Suprapubic skin (tissue), 4 donors: Measurements from ENCODE around the gene C3. TPM values are rescaled to one million over a fixed set of nuclear protein-coding genes. Genes with fewer than 3 reads are reported as not detected.

Source experiments
- DNase-seq, 2 donors: peaks; one replicate each; pipeline ENCODE4 v3.0.0-alpha.2; 2019; ENCODE audit warnings: low spot score in 2 of 2
- H3K27ac ChIP-seq: fragments of 200-600 bp; sonication (generic); one replicate; pipeline ENCODE4 v1.5.1; 2019
- H3K27me3 ChIP-seq: fragments of 200-600 bp; sonication (generic); one replicate; pipeline ENCODE4 v1.5.1; 2019
- H3K36me3 ChIP-seq: fragments of 200-600 bp; sonication (generic); one replicate; pipeline ENCODE4 v1.5.1; 2019
- H3K4me1 ChIP-seq: fragments of 200-600 bp; sonication (generic); one replicate; pipeline ENCODE4 v1.5.1; 2019
- H3K4me3 ChIP-seq: fragments of 200-600 bp; sonication (generic); one replicate; pipeline ENCODE4 v1.5.1; 2019; ENCODE audit warnings: mild to moderate bottlenecking
- H3K9me3 ChIP-seq: fragments of 200-600 bp; sonication (generic); one replicate; pipeline ENCODE4 v1.5.1; 2019
- CTCF ChIP-seq, 2 donors: fragments of 200-600 bp in 1 of 2; fragments of 450-650 bp in 1 of 2; sonication (generic) in 1 of 2; IDR thresholded peaks; one replicate each; pipeline ENCODE4 v1.5.1; 2016 to 2019; ENCODE audit warnings: antibody characterized with exemption in 2 of 2, mild to moderate bottlenecking in 1 of 2, moderate library complexity in 1 of 2
- EP300 ChIP-seq: sonication (generic); formaldehyde crosslinking; IDR thresholded peaks from one replicate; pipeline ENCODE4 v1.6.1; 2017; ENCODE audit warnings: antibody characterized with exemption
- POLR2A ChIP-seq, 2 donors: fragments of 450-650 bp; IDR thresholded peaks; one replicate each; pipeline ENCODE4 v1.6.1; 2017; ENCODE audit warnings: antibody characterized with exemption in 2 of 2, mild to moderate bottlenecking in 2 of 2, moderate library complexity in 2 of 2
- POLR2AphosphoS5 ChIP-seq, 3 donors: sonication (generic); formaldehyde crosslinking; IDR thresholded peaks; one replicate each; pipeline ENCODE4 v1.6.1; 2017; ENCODE audit warnings: antibody characterized with exemption in 3 of 3
- WGBS: methylation state at CpG from one replicate; pipeline ENCODE4 v1.1.5; 2018; 5-methylcytosine and 5-hydroxymethylcytosine counted together
- total RNA-seq, 4 donors: library from RNA; depleted of rRNA; stranded (reverse); fragments of >200 nt; gene quantifications; one replicate each; pipeline ENCODE4 v1.1.0, GENCODE V29; 2016

Gene C3
- total RNA-seq, 4 donors from 2014 or later, result 55.3 to 109 (median 86.8) TPM

GRCh38 chr19:6717441-6717971 lies 2.9 kb downstream of the C3 start:
- Histone ChIP-seq H3K9me3 (no peaks in the 10 kb centered on the region), H3K27me3 (no peaks in the 10 kb centered on the region), H3K4me1 (peaks cover 11% of the 10 kb centered on the region), H3K36me3 (no peaks in the 10 kb centered on the region), H3K4me3 (no peak overlapping the region), H3K27ac (no peak overlapping the region)
- DNase-seq, result no peak
- WGBS, result 80% methylated on average over 4 of the region's 4 CpGs
- TF ChIP-seq CTCF (IDR thresholded peaks at IDR 0.05) (no peak), EP300 (no peak), POLR2AphosphoS5 (IDR thresholded peaks at IDR 0.05) (no peak), POLR2A (IDR thresholded peaks at IDR 0.05) (no peak)

- Histone ChIP-seq H3K27me3 (no peaks in the 10 kb centered on the region), H3K4me3 (no peak overlapping the region), H3K9me3 (no peaks in the 10 kb centered on the region), H3K36me3 (no peaks in the 10 kb centered on the region), H3K27ac (no peak overlapping the region), H3K4me1 (peaks cover 8% of the 10 kb centered on the region)
- WGBS, result 59% methylated on average over 10 of the region's 10 CpGs
- TF ChIP-seq POLR2A (IDR thresholded peaks at IDR 0.05) (no peak), CTCF (IDR thresholded peaks at IDR 0.05) (no peak), POLR2AphosphoS5 (IDR thresholded peaks at IDR 0.05) (no peak), EP300 (no peak)
- no peak for DNase-seq
Measured at GRCh38 chr19:6717036-6717435, 3.4 kb downstream of the C3 start.

- TF ChIP-seq POLR2AphosphoS5 (IDR thresholded peaks at IDR 0.05), result no peak
- no peak for TF ChIP-seq CTCF (IDR thresholded peaks at IDR 0.05)
- TF ChIP-seq EP300, result no peak
- no peak for TF ChIP-seq POLR2A (IDR thresholded peaks at IDR 0.05)
- WGBS, result 69% methylated on average over 6 of the region's 6 CpGs
- no peaks in the 10 kb centered on the region for H3K36me3 ChIP-seq
- H3K9me3 ChIP-seq, result no peaks in the 10 kb centered on the region
- H3K4me3 ChIP-seq, result no peak overlapping the region
- no peaks in the 10 kb centered on the region for H3K27me3 ChIP-seq
- H3K4me1 ChIP-seq, result peaks cover 8% of the 10 kb centered on the region
- no peak overlapping the region for H3K27ac ChIP-seq
- no peak for DNase-seq
Measured at GRCh38 chr19:6716610-6716970, 3.9 kb downstream of the C3 start.

- H3K4me1 ChIP-seq, result peaks cover 4% of the 10 kb centered on the region
- TF ChIP-seq CTCF (IDR thresholded peaks at IDR 0.05) (no peak), EP300 (no peak), POLR2AphosphoS5 (IDR thresholded peaks at IDR 0.05) (no peak), POLR2A (IDR thresholded peaks at IDR 0.05) (no peak)
- peaks cover 12% of the 10 kb centered on the region for H3K27me3 ChIP-seq
- H3K9me3 ChIP-seq, result no peaks in the 10 kb centered on the region
- no peak overlapping the region for H3K4me3 ChIP-seq
- DNase-seq, result no peak
- 95% methylated on average over 11 of the region's 11 CpGs for WGBS
- H3K27ac ChIP-seq, result no peak overlapping the region
- H3K36me3 ChIP-seq, result no peaks in the 10 kb centered on the region
Measured at GRCh38 chr19:6714749-6715555, 5.5 kb downstream of the C3 start.

GRCh38 chr19:6713773-6714692 lies 6.4 kb downstream of the C3 start:
- H3K36me3 ChIP-seq, result no peaks in the 10 kb centered on the region
- DNase-seq, result no peak
- no peak overlapping the region for H3K27ac ChIP-seq
- no peaks in the 10 kb centered on the region for H3K9me3 ChIP-seq
- no peak overlapping the region for H3K4me3 ChIP-seq
- peaks cover 19% of the 10 kb centered on the region for H3K27me3 ChIP-seq
- TF ChIP-seq CTCF (IDR thresholded peaks at IDR 0.05) (no peak), EP300 (no peak), POLR2AphosphoS5 (IDR thresholded peaks at IDR 0.05) (no peak)
- WGBS, result 71% methylated on average over 16 of the region's 24 CpGs
- peaks cover 4% of the 10 kb centered on the region for H3K4me1 ChIP-seq
